ENCODE measurements around the gene ZNF425. TPM values are rescaled to one million over a fixed set of nuclear protein-coding genes. Genes with fewer than 3 reads are reported as not detected.
"Not testable (repeated sequence)": the region's sequence is repeated elsewhere in the genome, so short reads cannot be mapped to it uniquely, and the experiment has no call there.

The ZNF425 gene
- total RNA-seq, 1 experiment from 2014 or later, result 1.4 TPM

GRCh38 chr7:149071641-149072437, 54.3 kb downstream of the ZNF425 start:
- peak; percentile 32 for DNase-seq (ENCODE audit: low read depth)

GRCh38 chr7:149071182-149071635, 54.9 kb downstream of the ZNF425 start:
- no peak for DNase-seq (ENCODE audit: low read depth)

GRCh38 chr7:149070372-149071125, 55.6 kb downstream of the ZNF425 start:
- DNase-seq (ENCODE audit: low read depth), result no peak

- no peak for DNase-seq (ENCODE audit: low read depth)
Observed at GRCh38 chr7:149067869-149068268, 58.3 kb downstream of the ZNF425 start.

GRCh38 chr7:149063476-149063875, 62.6 kb downstream of the ZNF425 start:
- DNase-seq (ENCODE audit: low read depth), result no peak

GRCh38 chr7:149062217-149062899, 63.8 kb downstream of the ZNF425 start:
- DNase-seq (ENCODE audit: low read depth), result not testable (repeated sequence)

- no peak for DNase-seq (ENCODE audit: low read depth)
Observed at GRCh38 chr7:149060156-149060555, 66.0 kb downstream of the ZNF425 start.

- DNase-seq (ENCODE audit: low read depth), result no peak
Observed at GRCh38 chr7:149053885-149054284, 72.2 kb downstream of the ZNF425 start.

GRCh38 chr7:149053384-149053783, 72.7 kb downstream of the ZNF425 start:
- no peak for DNase-seq (ENCODE audit: low read depth)

Other genes with a start within 250 kb of the ZNF425 start
- 70.1 and 79.1 TPM in 2 replicates for gene EZH2, start 242.0 kb downstream of the ZNF425 start, total RNA-seq (2014; rRNA removed; shearing (Covaris generic))
- gene PDIA4, start 97.8 kb downstream of the ZNF425 start, total RNA-seq (2014; rRNA removed; shearing (Covaris generic)), result 332 and 349 TPM in 2 replicates
- gene ZNF786, start 35.6 kb downstream of the ZNF425 start, total RNA-seq (2014; rRNA removed; shearing (Covaris generic)), result 4.8 and 6.9 TPM in 2 replicates
- gene ZNF398, start 21.1 kb upstream of the ZNF425 start, total RNA-seq (2014; rRNA removed; shearing (Covaris generic)), result 8.7 and 12.4 TPM in 2 replicates
- gene ZNF282, start 69.2 kb upstream of the ZNF425 start, total RNA-seq (2014; rRNA removed; shearing (Covaris generic)), result 20.0 and 22.6 TPM in 2 replicates
- 12.0 and 14.9 TPM in 2 replicates for gene ZNF212, start 113.3 kb upstream of the ZNF425 start, total RNA-seq (2014; rRNA removed; shearing (Covaris generic))
- gene ZNF783, start 135.9 kb upstream of the ZNF425 start, total RNA-seq (2014; rRNA removed; shearing (Covaris generic)), result 4.3 and 4.9 TPM in 2 replicates

Measured in Daoy (cell line).